PFSK-1 (cell line): ENCODE measurements around the gene ANTXR1.

Experiments used
- FOXP2 ChIP-seq: optimal IDR thresholded peaks from 2 replicates; pipeline ENCODE3; 2011; ENCODE audit warnings: borderline replicate concordance, control low read depth, inconsistent platforms; ENCODE audit not compliant: insufficient read depth; ENCODE audit errors: extremely low read length, extremely low read depth
- POLR2AphosphoS5 ChIP-seq: IDR thresholded peaks from 2 replicates; pipeline ENCODE4 v1.6.1; 2012; ENCODE audit warnings: low read depth, mild to moderate bottlenecking, control low read depth, low read length, moderate library complexity
- SIN3A ChIP-seq: IDR thresholded peaks from 2 replicates; pipeline ENCODE4 v1.6.1; 2012; ENCODE audit warnings: mild to moderate bottlenecking, low read length, moderate library complexity, borderline replicate concordance; ENCODE audit not compliant: insufficient read depth
- TAF1 ChIP-seq: IDR thresholded peaks from 2 replicates; pipeline ENCODE4 v1.6.1; 2012; ENCODE audit warnings: low read length, control low read depth, borderline replicate concordance; ENCODE audit not compliant: insufficient read depth
- TF ChIP-seq, protein P1 (sequence below), 2 experiments: IDR thresholded peaks; 2 replicates each; pipeline versions ENCODE4 v1.6.1 to v1.8.0; 2011 to 2012; ENCODE audit warnings: low read depth in 2 of 2, low read length in 2 of 2, control low read depth in 1 of 2, inconsistent platforms in 1 of 2, mild to moderate bottlenecking in 1 of 2, moderate library complexity in 1 of 2; ENCODE audit not compliant: insufficient read depth in 1 of 2

ANTXR1 gene

DNA sequence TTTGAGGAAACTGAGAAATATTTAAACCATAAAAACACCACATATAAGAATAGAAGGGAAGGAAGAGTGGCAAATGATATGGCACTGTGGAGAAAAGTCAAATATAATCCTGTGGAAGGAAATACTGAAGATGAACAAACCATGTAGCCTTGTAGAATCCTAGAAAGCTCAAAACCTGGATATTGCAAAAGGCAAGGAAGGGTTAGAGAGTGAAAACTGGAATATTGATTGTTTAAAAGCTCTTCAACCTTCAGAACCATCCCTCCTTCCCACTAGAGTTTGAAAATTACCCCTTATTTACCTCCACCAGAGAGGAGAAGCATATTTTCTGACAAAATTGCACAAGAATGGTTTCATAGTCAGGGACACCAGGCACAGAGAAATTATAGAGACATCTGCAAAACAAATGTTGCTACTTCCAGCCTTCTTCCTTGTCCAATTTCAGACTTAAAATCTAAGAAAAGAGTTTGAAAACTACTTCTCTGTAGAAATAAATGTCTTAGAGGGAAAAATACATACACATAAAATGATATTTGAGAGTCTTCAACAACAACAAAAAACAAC lies 48.0 kb downstream of the ANTXR1 start:
- TF ChIP-seq, protein P1, sequence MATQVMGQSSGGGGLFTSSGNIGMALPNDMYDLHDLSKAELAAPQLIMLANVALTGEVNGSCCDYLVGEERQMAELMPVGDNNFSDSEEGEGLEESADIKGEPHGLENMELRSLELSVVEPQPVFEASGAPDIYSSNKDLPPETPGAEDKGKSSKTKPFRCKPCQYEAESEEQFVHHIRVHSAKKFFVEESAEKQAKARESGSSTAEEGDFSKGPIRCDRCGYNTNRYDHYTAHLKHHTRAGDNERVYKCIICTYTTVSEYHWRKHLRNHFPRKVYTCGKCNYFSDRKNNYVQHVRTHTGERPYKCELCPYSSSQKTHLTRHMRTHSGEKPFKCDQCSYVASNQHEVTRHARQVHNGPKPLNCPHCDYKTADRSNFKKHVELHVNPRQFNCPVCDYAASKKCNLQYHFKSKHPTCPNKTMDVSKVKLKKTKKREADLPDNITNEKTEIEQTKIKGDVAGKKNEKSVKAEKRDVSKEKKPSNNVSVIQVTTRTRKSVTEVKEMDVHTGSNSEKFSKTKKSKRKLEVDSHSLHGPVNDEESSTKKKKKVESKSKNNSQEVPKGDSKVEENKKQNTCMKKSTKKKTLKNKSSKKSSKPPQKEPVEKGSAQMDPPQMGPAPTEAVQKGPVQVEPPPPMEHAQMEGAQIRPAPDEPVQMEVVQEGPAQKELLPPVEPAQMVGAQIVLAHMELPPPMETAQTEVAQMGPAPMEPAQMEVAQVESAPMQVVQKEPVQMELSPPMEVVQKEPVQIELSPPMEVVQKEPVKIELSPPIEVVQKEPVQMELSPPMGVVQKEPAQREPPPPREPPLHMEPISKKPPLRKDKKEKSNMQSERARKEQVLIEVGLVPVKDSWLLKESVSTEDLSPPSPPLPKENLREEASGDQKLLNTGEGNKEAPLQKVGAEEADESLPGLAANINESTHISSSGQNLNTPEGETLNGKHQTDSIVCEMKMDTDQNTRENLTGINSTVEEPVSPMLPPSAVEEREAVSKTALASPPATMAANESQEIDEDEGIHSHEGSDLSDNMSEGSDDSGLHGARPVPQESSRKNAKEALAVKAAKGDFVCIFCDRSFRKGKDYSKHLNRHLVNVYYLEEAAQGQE (IDR thresholded peaks at IDR 0.05; ENCODE audit: insufficient read depth in 1 of 2, low read depth in 2 of 2, low read length in 2 of 2) = no peak
- no peak for TF ChIP-seq SIN3A

DNA sequence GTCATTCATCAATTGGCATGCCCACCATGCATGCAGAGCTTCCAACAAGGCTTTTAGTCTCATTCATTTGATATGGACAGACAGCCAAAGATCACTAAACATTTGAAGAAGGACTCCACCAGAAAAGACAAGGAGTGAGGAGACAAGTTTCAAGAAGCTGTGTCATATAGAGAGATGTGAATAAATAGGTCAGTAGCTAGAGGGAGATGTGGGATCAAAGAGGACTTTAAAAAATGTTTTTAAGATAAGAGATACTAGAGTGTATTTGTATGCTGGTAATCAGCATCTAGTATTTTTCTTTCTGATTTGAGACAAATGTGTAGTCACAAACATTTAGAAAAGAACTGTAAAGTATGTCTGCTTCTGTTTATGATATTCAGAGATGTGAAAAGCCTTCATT lies 48.5 kb downstream of the ANTXR1 start:
- no peak for TF ChIP-seq TAF1
- TF ChIP-seq FOXP2 = no peak
- TF ChIP-seq, protein P1 (IDR thresholded peaks at IDR 0.05; ENCODE audit: insufficient read depth in 1 of 2, low read depth in 2 of 2, low read length in 2 of 2) = no peak
- no peak for TF ChIP-seq POLR2AphosphoS5
- no peak for TF ChIP-seq SIN3A

DNA sequence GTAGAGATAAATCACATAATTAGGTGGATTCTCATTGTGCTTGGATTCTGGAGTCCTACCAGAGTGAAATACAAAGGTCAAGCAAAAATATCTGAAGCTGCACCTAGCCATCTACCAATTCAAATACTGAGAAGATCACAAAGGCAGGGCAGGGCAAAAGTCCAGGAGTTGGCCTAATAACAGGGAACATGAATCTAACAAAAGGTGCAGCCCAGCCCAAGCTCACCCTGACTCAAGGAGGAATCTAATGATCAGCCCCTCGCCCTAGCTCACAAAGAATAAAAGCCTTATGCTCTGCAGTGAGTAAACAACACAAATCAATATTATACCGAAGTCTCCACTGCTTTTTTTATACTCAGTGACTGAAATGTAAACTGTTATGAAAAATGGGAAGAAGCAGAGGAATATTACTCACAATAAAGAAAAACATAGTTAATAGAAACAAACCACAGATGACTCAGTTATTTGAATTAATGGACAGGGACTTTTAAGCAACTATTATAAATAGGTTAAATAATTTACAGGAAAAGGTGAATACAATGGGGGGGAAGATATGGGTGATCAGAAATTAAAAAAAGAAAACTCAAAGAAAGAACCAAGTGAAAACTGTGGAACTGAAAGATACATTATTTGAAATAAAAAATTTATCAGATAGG lies 49.5 kb downstream of the ANTXR1 start:
- TF ChIP-seq FOXP2 (no peak), SIN3A (no peak), POLR2AphosphoS5 (no peak), TAF1 (no peak)
- TF ChIP-seq, protein P1 (IDR thresholded peaks at IDR 0.05; ENCODE audit: insufficient read depth in 1 of 2, low read depth in 2 of 2, low read length in 2 of 2) = no peak

DNA sequence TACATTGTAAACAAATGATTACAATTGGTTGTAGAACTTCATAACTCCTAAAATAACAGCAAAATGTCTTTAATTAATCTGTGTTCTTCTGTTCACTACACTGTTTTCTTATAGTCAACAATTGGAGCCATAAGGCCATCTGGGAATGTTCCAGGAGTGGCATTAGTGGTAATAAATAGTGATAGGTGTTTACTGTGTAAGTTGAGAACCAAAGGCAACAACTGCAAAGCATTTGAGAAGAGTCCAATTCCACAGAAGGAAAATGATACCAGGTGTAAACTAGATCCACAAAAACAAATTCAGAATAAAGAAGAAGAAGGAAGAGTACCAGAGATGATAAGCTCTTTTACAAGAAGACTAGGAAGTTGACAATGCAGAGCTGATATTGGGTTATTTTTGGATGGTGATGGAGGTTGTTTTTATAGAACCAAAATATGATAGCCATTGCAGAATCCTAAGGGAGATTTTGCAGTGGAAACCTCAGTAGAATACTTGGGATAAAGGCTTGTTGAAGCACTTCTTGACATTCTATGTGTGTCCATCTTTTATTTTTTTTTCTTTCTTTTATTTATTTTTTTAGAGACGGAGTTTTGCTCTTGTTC lies 52.9 kb downstream of the ANTXR1 start:
- TF ChIP-seq TAF1 = no peak

DNA sequence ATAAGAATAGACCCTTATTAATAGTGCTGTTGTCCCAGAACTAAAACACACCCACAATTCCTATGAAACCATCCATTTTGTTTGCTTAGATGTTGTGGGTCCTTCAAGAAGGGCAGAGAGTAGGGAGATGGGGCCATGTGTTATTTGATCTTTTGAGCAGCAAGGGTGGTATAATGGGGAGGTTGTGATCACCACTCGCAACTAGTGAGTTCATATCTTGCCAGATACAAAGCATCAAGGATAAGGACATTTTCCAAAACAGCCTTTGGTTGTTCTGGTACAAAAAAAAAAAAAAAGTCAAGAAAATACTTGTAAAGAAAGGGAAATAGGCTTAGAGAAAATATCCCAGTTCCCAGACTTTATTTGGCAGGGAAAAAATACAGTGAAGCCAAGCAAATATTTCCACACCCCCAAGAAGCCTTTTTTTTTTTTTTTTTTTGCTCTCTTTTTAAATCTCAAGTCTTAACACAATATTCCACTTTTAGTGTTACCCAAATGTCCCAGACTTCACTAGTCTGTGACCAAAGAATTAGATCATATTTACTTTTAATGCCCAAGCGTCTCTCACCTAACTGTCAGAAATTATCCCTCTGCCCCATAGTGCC lies 54.1 kb downstream of the ANTXR1 start:
- TF ChIP-seq POLR2AphosphoS5 = no peak
- TF ChIP-seq FOXP2 = no peak
- no peak for TF ChIP-seq SIN3A
- TF ChIP-seq TAF1 = no peak
- TF ChIP-seq, protein P1 (IDR thresholded peaks at IDR 0.05; ENCODE audit: insufficient read depth in 1 of 2, low read depth in 2 of 2, low read length in 2 of 2) = no peak
